ENCODE measurements around the gene ATP4A. TPM values are rescaled to one million over a fixed set of nuclear protein-coding genes. Genes with fewer than 3 reads are reported as not detected.

ATP4A gene
- polyA plus RNA-seq, 1 donor from 2014 or later, result not detected

DNA sequence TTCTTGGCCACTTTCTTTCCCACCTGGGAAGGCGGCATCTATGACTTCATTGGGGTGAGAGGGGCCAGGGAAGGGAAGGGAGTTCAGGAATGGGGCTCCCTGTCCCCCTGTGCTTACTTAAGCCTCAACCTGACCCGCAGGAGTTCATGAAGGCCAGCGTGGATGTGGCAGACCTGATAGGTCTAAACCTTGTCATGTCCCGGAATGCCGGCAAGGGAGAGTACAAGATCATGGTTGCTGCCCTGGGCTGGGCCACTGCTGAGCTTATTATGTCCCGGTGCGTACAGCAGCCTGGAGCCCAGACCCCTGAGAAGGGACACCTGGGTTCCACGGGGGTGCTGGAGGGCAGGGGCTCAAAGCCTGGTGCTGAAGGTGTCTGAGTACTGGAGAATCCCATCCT lies 16.9 kb downstream of the ATP4A start:
- TF ChIP-seq MXI1 (conservative IDR thresholded peaks at IDR 0.05; ENCODE audit: poor library complexity, severe bottlenecking) (no peak), EZH2 (IDR thresholded peaks at IDR 0.05; ENCODE audit: borderline replicate concordance, insufficient read depth, low read length, poor library complexity, severe bottlenecking) (no peak), POLR2AphosphoS5 (IDR thresholded peaks at IDR 0.05) (no peak), REST (IDR thresholded peaks at IDR 0.05; ENCODE audit: borderline replicate concordance) (no peak), EP300 (conservative IDR thresholded peaks at IDR 0.05; ENCODE audit: poor library complexity, severe bottlenecking) (no peak), TAF1 (IDR thresholded peaks at IDR 0.05; ENCODE audit: low read depth) (no peak), RAD21 (conservative IDR thresholded peaks at IDR 0.05) (no peak), CTCF (IDR thresholded peaks at IDR 0.05; ENCODE audit: poor library complexity, severe bottlenecking) (no peak), SMC3 (conservative IDR thresholded peaks at IDR 0.05; ENCODE audit: poor library complexity) (no peak)
- Histone ChIP-seq H3K27me3 (ENCODE audit: insufficient read depth, low read depth, low read length) (no peaks in the 10 kb centered on the region), H4K20me1 (ENCODE audit: insufficient read depth) (no peaks in the 10 kb centered on the region), H3K9me2 (ENCODE audit: insufficient read depth, low read length) (no peaks in the 10 kb centered on the region), H3K9me3 (ENCODE audit: low read length) (no peaks in the 10 kb centered on the region), H3K27ac (ENCODE audit: low read length) (no peak overlapping the region), H2AFZ (ENCODE audit: low read depth, low read length) (no peak overlapping the region), H3F3A (ENCODE audit: insufficient read depth, low read length, poor library complexity, severe bottlenecking) (no peaks in the 10 kb centered on the region), H3K4me3 (ENCODE audit: low read length) (peak overlapping the region; percentile 99), H3K4me2 (ENCODE audit: low read length) (peak overlapping the region; percentile 86), H3K36me3 (ENCODE audit: insufficient read depth, low read length) (no peaks in the 10 kb centered on the region), H3K9ac (ENCODE audit: low read length) (no peak overlapping the region), H3K79me2 (replicated peaks; ENCODE audit: insufficient read depth, low read length) (peaks cover 18% of the 10 kb centered on the region)

DNA sequence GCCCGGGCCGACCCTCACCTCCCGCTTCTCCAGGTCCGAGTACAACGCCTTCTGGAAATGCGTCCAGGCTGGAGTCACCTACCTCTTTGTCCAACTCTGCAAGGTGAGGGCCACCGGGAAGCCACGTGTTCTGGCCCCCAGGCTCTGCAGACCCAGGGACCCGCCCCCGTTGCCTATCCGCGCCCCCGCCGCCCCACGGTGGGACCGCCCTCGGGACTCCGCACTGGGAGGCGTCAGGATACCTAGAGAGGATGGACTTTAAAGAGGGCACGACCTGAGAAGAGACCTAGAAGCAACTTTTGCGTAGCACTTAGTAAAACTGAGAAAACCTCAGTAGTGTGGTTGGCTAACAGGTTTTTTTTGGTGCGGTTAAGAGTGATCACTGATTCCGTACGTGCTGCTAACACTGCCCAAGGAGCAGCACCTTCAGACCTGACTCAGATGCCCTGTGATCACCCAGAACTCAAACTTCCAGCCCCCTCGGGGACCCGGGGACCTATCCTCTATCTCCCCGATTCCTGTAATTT lies 17.5 kb downstream of the ATP4A start:
- Histone ChIP-seq H3K9me2 (ENCODE audit: insufficient read depth, low read length) (no peaks in the 10 kb centered on the region), H4K20me1 (ENCODE audit: insufficient read depth) (no peaks in the 10 kb centered on the region), H3F3A (ENCODE audit: insufficient read depth, low read length, poor library complexity, severe bottlenecking) (no peaks in the 10 kb centered on the region), H3K27me3 (ENCODE audit: insufficient read depth, low read depth, low read length) (no peaks in the 10 kb centered on the region), H3K79me2 (replicated peaks; ENCODE audit: insufficient read depth, low read length) (peaks cover 18% of the 10 kb centered on the region), H3K36me3 (ENCODE audit: insufficient read depth, low read length) (no peaks in the 10 kb centered on the region), H3K9me3 (ENCODE audit: low read length) (no peaks in the 10 kb centered on the region), H2AFZ (ENCODE audit: low read depth, low read length) (peak overlapping the region; percentile 76), H3K9ac (ENCODE audit: low read length) (peak overlapping the region; percentile 94), H3K27ac (ENCODE audit: low read length) (no peak overlapping the region), H3K4me3 (ENCODE audit: low read length) (peak overlapping the region; percentile 99), H3K4me2 (ENCODE audit: low read length) (peak overlapping the region; percentile 86)
- peak; percentile 56 for TF ChIP-seq MXI1 (conservative IDR thresholded peaks at IDR 0.05; ENCODE audit: poor library complexity, severe bottlenecking)
- no peak for TF ChIP-seq EZH2 (IDR thresholded peaks at IDR 0.05; ENCODE audit: borderline replicate concordance, insufficient read depth, low read length, poor library complexity, severe bottlenecking)
